ENCODE data around the gene CCDC30. TPM values are rescaled to one million over a fixed set of nuclear protein-coding genes. Genes with fewer than 3 reads are reported as not detected.
A peak's percentile ranks its signal among the peaks of the same experiment; 100 is the strongest.

Gene CCDC30
- total RNA-seq, 2 experiments from 2014 or later, result 1.2 to 1.3 TPM

DNA sequence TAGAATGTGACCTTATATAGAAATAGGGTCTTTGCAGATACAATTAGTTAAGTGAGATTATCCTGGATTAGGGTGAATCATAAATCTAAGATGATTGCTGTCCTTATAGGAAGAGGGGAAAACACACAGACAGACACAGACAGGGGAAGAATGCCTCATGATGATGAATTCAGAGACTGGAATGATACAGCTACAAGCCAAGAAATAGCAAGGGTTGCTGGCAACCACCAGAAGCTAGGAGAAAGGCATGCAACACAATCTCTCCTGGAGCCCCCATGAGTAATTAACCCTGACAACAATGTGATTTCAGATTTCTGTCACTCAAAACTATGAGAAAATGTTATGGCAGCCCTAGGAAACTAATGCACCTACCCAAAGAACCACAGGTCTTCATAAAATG, 176.0 kb downstream of the CCDC30 start:
- Histone ChIP-seq H3K27ac (ENCODE audit: low read depth in 1 of 2, low read length in 2 of 2) (no peak overlapping the region), H3K4me1 (ENCODE audit: insufficient read depth, low read length) (no peaks in the 10 kb centered on the region), H3K36me3 (ENCODE audit: insufficient read depth, low read length) (no peaks in the 10 kb centered on the region), H3K4me3 (ENCODE audit: low read length) (no peak overlapping the region), H3K9me3 (ENCODE audit: control insufficient read depth in 1 of 2, insufficient read depth in 1 of 2, low read length in 2 of 2) (no peaks in the 10 kb centered on the region), H3K27me3 (ENCODE audit: control insufficient read depth in 1 of 2, insufficient read depth in 2 of 2, low read length in 2 of 2) (no peaks in the 10 kb centered on the region)
- no peaks in the 10 kb centered on the region for H3K4me1 Mint-ChIP-seq (ENCODE audit: low read depth)
- DNase-seq (no peak), ATAC-seq (ENCODE audit: poor library complexity) (no peak)
- H3K27ac Mint-ChIP-seq, result no peak overlapping the region
- H3K9me3 Mint-ChIP-seq, result no peaks in the 10 kb centered on the region
- H3K4me3 Mint-ChIP-seq, result no peak overlapping the region
- no peaks in the 10 kb centered on the region for H3K36me3 Mint-ChIP-seq (ENCODE audit: low read depth)
- CTCF ChIA-PET, result no interaction called here
- H3K27me3 Mint-ChIP-seq, result no peaks in the 10 kb centered on the region
- intact Hi-C loops (cut with DNase I, micrococcal nuclease), result no loop called here
- POLR2A ChIA-PET, result interaction anchor here (0.6 kb wide), 1 partner anchor 57 kb away, joined by 3 read pairs; no protein-coding TSS in a partner anchor
- TF ChIP-seq, protein P1, sequence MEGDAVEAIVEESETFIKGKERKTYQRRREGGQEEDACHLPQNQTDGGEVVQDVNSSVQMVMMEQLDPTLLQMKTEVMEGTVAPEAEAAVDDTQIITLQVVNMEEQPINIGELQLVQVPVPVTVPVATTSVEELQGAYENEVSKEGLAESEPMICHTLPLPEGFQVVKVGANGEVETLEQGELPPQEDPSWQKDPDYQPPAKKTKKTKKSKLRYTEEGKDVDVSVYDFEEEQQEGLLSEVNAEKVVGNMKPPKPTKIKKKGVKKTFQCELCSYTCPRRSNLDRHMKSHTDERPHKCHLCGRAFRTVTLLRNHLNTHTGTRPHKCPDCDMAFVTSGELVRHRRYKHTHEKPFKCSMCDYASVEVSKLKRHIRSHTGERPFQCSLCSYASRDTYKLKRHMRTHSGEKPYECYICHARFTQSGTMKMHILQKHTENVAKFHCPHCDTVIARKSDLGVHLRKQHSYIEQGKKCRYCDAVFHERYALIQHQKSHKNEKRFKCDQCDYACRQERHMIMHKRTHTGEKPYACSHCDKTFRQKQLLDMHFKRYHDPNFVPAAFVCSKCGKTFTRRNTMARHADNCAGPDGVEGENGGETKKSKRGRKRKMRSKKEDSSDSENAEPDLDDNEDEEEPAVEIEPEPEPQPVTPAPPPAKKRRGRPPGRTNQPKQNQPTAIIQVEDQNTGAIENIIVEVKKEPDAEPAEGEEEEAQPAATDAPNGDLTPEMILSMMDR (IDR thresholded peaks at IDR 0.05), result no peak

- H3K27me3 Mint-ChIP-seq, result no peaks in the 10 kb centered on the region
- intact Hi-C loops (cut with DNase I, micrococcal nuclease), result loop anchor here in 1 of 2 experiments (10.0 kb wide), 1 partner anchor 49 kb away; no protein-coding TSS in a partner anchor
- no peak overlapping the region for H3K27ac Mint-ChIP-seq
- no peaks in the 10 kb centered on the region for H3K27me3 ChIP-seq (ENCODE audit: control insufficient read depth in 1 of 2, insufficient read depth in 2 of 2, low read length in 2 of 2)
- no peaks in the 10 kb centered on the region for H3K36me3 ChIP-seq (ENCODE audit: insufficient read depth, low read length)
- peaks cover 17% of the 10 kb centered on the region for H3K36me3 Mint-ChIP-seq (ENCODE audit: low read depth)
- peaks cover 8% of the 10 kb centered on the region for H3K9me3 Mint-ChIP-seq
- TF ChIP-seq, protein P1 (IDR thresholded peaks at IDR 0.05), result no peak
- H3K27ac ChIP-seq (ENCODE audit: low read depth in 1 of 2, low read length in 2 of 2), result no peak overlapping the region
- H3K4me1 ChIP-seq (ENCODE audit: insufficient read depth, low read length), result no peaks in the 10 kb centered on the region
- ATAC-seq (ENCODE audit: poor library complexity) (no peak), DNase-seq (no peak)
- H3K4me1 Mint-ChIP-seq (ENCODE audit: low read depth), result no peaks in the 10 kb centered on the region
- H3K9me3 ChIP-seq (ENCODE audit: control insufficient read depth in 1 of 2, insufficient read depth in 1 of 2, low read length in 2 of 2), result no peaks in the 10 kb centered on the region
- POLR2A ChIA-PET, result no interaction called here
- H3K4me3 ChIP-seq (ENCODE audit: low read length), result no peak overlapping the region
- no peak overlapping the region for H3K4me3 Mint-ChIP-seq
- CTCF ChIA-PET, result no interaction called here
Observed at GRCh38 chr1:42646056-42646455, 183.0 kb downstream of the CCDC30 start.

DNA sequence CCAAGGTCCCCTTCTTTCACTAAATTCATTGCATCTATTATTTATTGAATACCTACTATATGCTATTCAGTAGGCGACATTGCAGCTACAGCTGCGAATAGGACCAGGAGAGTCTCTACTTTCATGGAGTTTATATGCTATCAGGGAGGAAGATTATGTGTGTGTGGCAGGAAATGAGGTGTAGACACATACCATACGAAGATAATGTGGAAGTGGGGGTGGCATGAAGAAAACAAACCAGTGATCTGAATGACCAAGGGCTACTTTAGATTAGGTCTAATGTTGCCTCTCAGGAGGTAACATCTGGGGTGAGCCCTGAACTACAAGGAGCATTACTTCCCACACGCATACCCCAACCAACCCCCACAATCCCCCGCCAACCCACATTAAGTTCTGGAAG, 194.1 kb downstream of the CCDC30 start:
- Histone ChIP-seq H3K4me1 (ENCODE audit: insufficient read depth, low read length) (peaks cover 18% of the 10 kb centered on the region), H3K27me3 (ENCODE audit: control insufficient read depth in 1 of 2, insufficient read depth in 2 of 2, low read length in 2 of 2) (no peaks in the 10 kb centered on the region), H3K9me3 (ENCODE audit: control insufficient read depth in 1 of 2, insufficient read depth in 1 of 2, low read length in 2 of 2) (no peaks in the 10 kb centered on the region), H3K4me3 (ENCODE audit: low read length) (no peak overlapping the region), H3K36me3 (ENCODE audit: insufficient read depth, low read length) (peaks cover 17% of the 10 kb centered on the region), H3K27ac (ENCODE audit: low read depth in 1 of 2, low read length in 2 of 2) (peak overlapping the region; percentile 23 to 77)
- Mint-ChIP-seq H3K36me3 (ENCODE audit: low read depth) (peaks cover 41% of the 10 kb centered on the region), H3K9me3 (no peaks in the 10 kb centered on the region), H3K4me3 (peak overlapping the region; percentile 95), H3K27me3 (no peaks in the 10 kb centered on the region), H3K4me1 (ENCODE audit: low read depth) (peaks cover 50% of the 10 kb centered on the region), H3K27ac (peak overlapping the region; percentile 88)
- DNase-seq, result peak in 3 of 14 experiments; percentile 9 to 18 (median 11)
- POLR2A ChIA-PET, result interaction anchor here (1.0 to 2.9 kb wide), 8 partner anchors 9 to 515 kb away, joined by 3 to 171 read pairs (median 4); partner anchors contain the start of genes C1orf50, CFAP57, EBNA1BP2 and P3H1
- no peak for ATAC-seq (ENCODE audit: poor library complexity)
- TF ChIP-seq, protein P1 (IDR thresholded peaks at IDR 0.05), result no peak
- intact Hi-C loops (cut with DNase I, micrococcal nuclease), result loop anchor here in 1 of 2 experiments (1.0 kb wide), 1 partner anchor 109 kb away; no protein-coding TSS in a partner anchor
- CTCF ChIA-PET, result interaction anchor here (1.3 to 2.5 kb wide), 3 partner anchors 21 to 35 kb away, joined by 3 to 21 read pairs (median 3); partner anchors contain the start of gene YBX1

Measured in CD4-positive, alpha-beta T cell (primary cell).